ENCODE data around the gene NRG3. TPM values are rescaled to one million over a fixed set of nuclear protein-coding genes. Genes with fewer than 3 reads are reported as not detected.

Gene NRG3
- total RNA-seq, 4 donors from 2014 or later, result 0.32 to 1.4 TPM; not detected in 2

GRCh38 chr10:82399850-82400249 is 524.9 kb downstream of the NRG3 start:
- WGBS, 2 donors (ENCODE audit: low coverage in 1 of 2), result 63 to 66% methylated on average over 2 of the region's 2 CpGs
- in situ Hi-C loops (cut with MboI; ENCODE audit: low pct_ligation_motif_present in 1 of 4, low pct_unique_long_range_greater_than_20kb in 1 of 4, low sequenced_read_pairs in 3 of 4), result no loop called here

GRCh38 chr10:82400841-82401240 is 525.8 kb downstream of the NRG3 start:
- in situ Hi-C loops (cut with MboI; ENCODE audit: low pct_ligation_motif_present in 1 of 4, low pct_unique_long_range_greater_than_20kb in 1 of 4, low sequenced_read_pairs in 3 of 4), result no loop called here
- intact Hi-C loops (cut with DNase I; ENCODE audit: low total_unique reads), result no loop called here
- WGBS, 2 donors (ENCODE audit: low coverage in 1 of 2), result 64 to 67% methylated on average over 1 of the region's 1 CpG

More at GRCh38 chr10:82399850-82400249, 524.9 kb downstream of the NRG3 start:
- Histone ChIP-seq H3K4me1 (no peaks in the 10 kb centered on the region), H3K9me3 (no peaks in the 10 kb centered on the region), H3K27ac (no peak overlapping the region), H3K27me3 (no peaks in the 10 kb centered on the region), H3K36me3 (no peaks in the 10 kb centered on the region), H3K4me3 (no peak overlapping the region)
- TF ChIP-seq POLR2AphosphoS5 (IDR thresholded peaks at IDR 0.05) (no peak), CTCF (IDR thresholded peaks at IDR 0.05) (no peak), EP300 (IDR thresholded peaks at IDR 0.05; ENCODE audit: low read depth) (no peak), POLR2A (IDR thresholded peaks at IDR 0.05) (no peak)
- DNase-seq, result no peak
- intact Hi-C loops (cut with DNase I; ENCODE audit: low total_unique reads), result no loop called here

GRCh38 chr10:82402906-82403401 is 528.0 kb downstream of the NRG3 start:
- H3K27me3 ChIP-seq, result no peaks in the 10 kb centered on the region
- 74 to 77% methylated on average over 4 of the region's 4 CpGs for WGBS, 2 donors (ENCODE audit: low coverage in 1 of 2)
- H3K4me1 ChIP-seq, result no peaks in the 10 kb centered on the region
- H3K27ac ChIP-seq, result no peak overlapping the region
- intact Hi-C loops (cut with DNase I; ENCODE audit: low total_unique reads), result no loop called here
- no peak for DNase-seq
- no peak for TF ChIP-seq CTCF (IDR thresholded peaks at IDR 0.05)
- no peak for TF ChIP-seq EP300 (IDR thresholded peaks at IDR 0.05; ENCODE audit: low read depth)
- TF ChIP-seq POLR2A (IDR thresholded peaks at IDR 0.05), result no peak
- no peak for TF ChIP-seq POLR2AphosphoS5 (IDR thresholded peaks at IDR 0.05)
- in situ Hi-C loops (cut with MboI; ENCODE audit: low pct_ligation_motif_present in 1 of 4, low pct_unique_long_range_greater_than_20kb in 1 of 4, low sequenced_read_pairs in 3 of 4), result no loop called here
- H3K9me3 ChIP-seq, result no peaks in the 10 kb centered on the region
- no peaks in the 10 kb centered on the region for H3K36me3 ChIP-seq
- H3K4me3 ChIP-seq, result no peak overlapping the region

More at GRCh38 chr10:82400841-82401240, 525.8 kb downstream of the NRG3 start:
- no peak overlapping the region for H3K4me3 ChIP-seq
- H3K27me3 ChIP-seq, result no peaks in the 10 kb centered on the region
- DNase-seq, result no peak
- no peaks in the 10 kb centered on the region for H3K9me3 ChIP-seq
- no peaks in the 10 kb centered on the region for H3K4me1 ChIP-seq
- no peak for TF ChIP-seq EP300 (IDR thresholded peaks at IDR 0.05; ENCODE audit: low read depth)
- TF ChIP-seq POLR2AphosphoS5 (IDR thresholded peaks at IDR 0.05), result no peak
- no peak for TF ChIP-seq POLR2A (IDR thresholded peaks at IDR 0.05)
- no peak for TF ChIP-seq CTCF (IDR thresholded peaks at IDR 0.05)
- no peaks in the 10 kb centered on the region for H3K36me3 ChIP-seq
- no peak overlapping the region for H3K27ac ChIP-seq

- in situ Hi-C loops (cut with MboI; ENCODE audit: low pct_ligation_motif_present in 1 of 4, low pct_unique_long_range_greater_than_20kb in 1 of 4, low sequenced_read_pairs in 3 of 4) (no loop called here), intact Hi-C loops (cut with DNase I; ENCODE audit: low total_unique reads) (no loop called here)
- Histone ChIP-seq H3K27ac (no peak overlapping the region), H3K4me3 (no peak overlapping the region), H3K4me1 (no peaks in the 10 kb centered on the region), H3K9me3 (no peaks in the 10 kb centered on the region), H3K27me3 (no peaks in the 10 kb centered on the region), H3K36me3 (no peaks in the 10 kb centered on the region)
- TF ChIP-seq POLR2A (IDR thresholded peaks at IDR 0.05) (no peak), CTCF (IDR thresholded peaks at IDR 0.05) (no peak), EP300 (IDR thresholded peaks at IDR 0.05; ENCODE audit: low read depth) (no peak), POLR2AphosphoS5 (IDR thresholded peaks at IDR 0.05) (no peak)
- WGBS, 2 donors (ENCODE audit: low coverage in 1 of 2), result 67% methylated on average over 2 of the region's 2 CpGs; no CpG with 5 or more reads in 1 of the 2 donors
- DNase-seq, result no peak
Observed at GRCh38 chr10:82409671-82410070, 534.7 kb downstream of the NRG3 start.

Measured in transverse colon (tissue), 4 donors.